Measurements from ENCODE around the gene AK2. TPM values are rescaled to one million over a fixed set of nuclear protein-coding genes. Genes with fewer than 3 reads are reported as not detected.

Gene AK2
- total RNA-seq, 1 donor from 2014 or later = 118 TPM

DNA sequence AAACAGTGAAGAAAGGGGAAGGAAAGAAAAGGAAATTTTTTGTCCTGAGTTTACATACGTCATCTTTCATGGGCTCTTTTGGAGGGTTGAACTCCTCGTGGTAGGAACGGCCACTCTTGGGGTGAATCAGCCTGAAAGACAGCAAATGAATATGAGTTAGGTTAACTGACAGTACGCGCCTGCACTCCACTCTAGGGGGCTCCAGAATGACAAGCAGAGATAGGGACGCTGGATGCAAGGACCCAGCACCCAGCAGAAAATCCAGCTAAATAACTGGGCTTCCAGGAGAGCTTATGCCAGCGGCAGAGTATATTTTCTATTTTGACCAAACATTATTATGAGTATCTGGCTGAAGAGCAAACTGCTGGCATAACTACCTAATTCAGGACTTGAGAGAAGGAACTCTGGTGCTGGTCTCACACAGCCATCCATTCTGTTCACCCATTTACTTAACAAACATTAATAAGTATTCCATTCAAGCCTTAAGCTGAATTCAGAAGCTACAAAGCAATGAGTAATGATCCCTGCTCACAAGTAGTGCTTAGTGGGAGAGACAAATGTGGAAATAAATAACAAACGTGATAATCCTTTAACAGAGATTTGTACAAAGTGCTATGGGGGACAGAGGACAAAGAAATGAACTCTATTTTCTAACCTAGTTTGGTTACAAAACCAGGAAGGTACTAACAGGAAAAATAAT lies 22.1 kb downstream of the AK2 start:
- H3K9me3 ChIP-seq = no peaks in the 10 kb centered on the region
- H3K27me3 ChIP-seq = no peaks in the 10 kb centered on the region
- DNase-seq (ENCODE audit: extremely low spot score in 2 of 2) = no peak
- no peak overlapping the region for H3K4me3 ChIP-seq
- H3K27ac ChIP-seq = no peak overlapping the region
- intact Hi-C loops (cut with DNase I) = no loop called here
- peaks cover 0 to 36% of the 10 kb centered on the region in 2 donors for H3K36me3 ChIP-seq
- peaks cover 16% of the 10 kb centered on the region for H3K4me1 ChIP-seq
- TF ChIP-seq CTCF (IDR thresholded peaks at IDR 0.05) = no peak
- no peak for TF ChIP-seq POLR2AphosphoS5 (IDR thresholded peaks at IDR 0.05; ENCODE audit: insufficient read depth in 1 of 2, low read depth in 1 of 2)
- TF ChIP-seq POLR2A (IDR thresholded peaks at IDR 0.05) = no peak

DNA sequence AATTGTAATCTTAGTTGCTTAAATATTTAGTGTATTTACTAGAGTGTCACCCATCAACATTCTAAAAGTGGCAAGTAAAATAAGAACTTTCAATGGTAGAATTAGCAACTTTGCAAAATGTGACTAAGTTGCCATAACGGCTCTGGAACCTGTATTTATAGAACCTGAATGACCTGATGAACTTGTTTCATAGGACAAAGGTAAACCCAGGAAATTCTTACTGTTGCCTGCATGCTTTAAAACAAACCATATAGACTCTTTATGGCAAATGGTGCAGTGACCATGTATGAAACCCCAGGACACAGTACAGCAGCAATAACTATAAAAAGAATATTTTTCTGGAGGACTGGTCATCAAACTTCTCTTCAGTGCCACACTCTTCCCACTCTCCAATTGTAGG lies 22.9 kb downstream of the AK2 start:
- intact Hi-C loops (cut with DNase I) = no loop called here
- Histone ChIP-seq H3K9me3 (no peaks in the 10 kb centered on the region), H3K4me3 (no peak overlapping the region), H3K36me3 (peaks cover 0 to 40% of the 10 kb centered on the region in 2 donors), H3K4me1 (peaks cover 22% of the 10 kb centered on the region), H3K27ac (no peak overlapping the region), H3K27me3 (no peaks in the 10 kb centered on the region)
- no peak for DNase-seq (ENCODE audit: extremely low spot score in 2 of 2)
- TF ChIP-seq POLR2AphosphoS5 (IDR thresholded peaks at IDR 0.05; ENCODE audit: insufficient read depth in 1 of 2, low read depth in 1 of 2) = no peak

- TF ChIP-seq CTCF (IDR thresholded peaks at IDR 0.05) (no peak), POLR2A (IDR thresholded peaks at IDR 0.05) (no peak), POLR2AphosphoS5 (IDR thresholded peaks at IDR 0.05; ENCODE audit: insufficient read depth in 1 of 2, low read depth in 1 of 2) (no peak)
- H3K4me1 ChIP-seq = peaks cover 34% of the 10 kb centered on the region
- H3K4me3 ChIP-seq = no peak overlapping the region
- H3K27ac ChIP-seq = peak overlapping the region; percentile 72
- H3K9me3 ChIP-seq = no peaks in the 10 kb centered on the region
- intact Hi-C loops (cut with DNase I) = no loop called here
- no peak for DNase-seq (ENCODE audit: extremely low spot score in 2 of 2)
- H3K27me3 ChIP-seq = no peaks in the 10 kb centered on the region
- peaks cover 0 to 33% of the 10 kb centered on the region in 2 donors for H3K36me3 ChIP-seq
These were observed 24.5 kb downstream of the AK2 start for GRCh38 chr1:33012165-33012564.

- Histone ChIP-seq H3K27me3 (no peaks in the 10 kb centered on the region), H3K27ac (peak overlapping the region; percentile 72), H3K4me3 (no peak overlapping the region), H3K4me1 (peaks cover 40% of the 10 kb centered on the region), H3K36me3 (peaks cover 0 to 33% of the 10 kb centered on the region in 2 donors), H3K9me3 (no peaks in the 10 kb centered on the region)
- TF ChIP-seq CTCF (IDR thresholded peaks at IDR 0.05) = no peak
- TF ChIP-seq POLR2A (IDR thresholded peaks at IDR 0.05) = no peak
- peak in 1 of 2 donors; percentile 91 for TF ChIP-seq POLR2AphosphoS5 (IDR thresholded peaks at IDR 0.05; ENCODE audit: insufficient read depth in 1 of 2, low read depth in 1 of 2)
- DNase-seq (ENCODE audit: extremely low spot score in 2 of 2) = no peak
- intact Hi-C loops (cut with DNase I) = no loop called here
These were observed 25.6 kb downstream of the AK2 start for GRCh38 chr1:33010932-33011731.

DNA sequence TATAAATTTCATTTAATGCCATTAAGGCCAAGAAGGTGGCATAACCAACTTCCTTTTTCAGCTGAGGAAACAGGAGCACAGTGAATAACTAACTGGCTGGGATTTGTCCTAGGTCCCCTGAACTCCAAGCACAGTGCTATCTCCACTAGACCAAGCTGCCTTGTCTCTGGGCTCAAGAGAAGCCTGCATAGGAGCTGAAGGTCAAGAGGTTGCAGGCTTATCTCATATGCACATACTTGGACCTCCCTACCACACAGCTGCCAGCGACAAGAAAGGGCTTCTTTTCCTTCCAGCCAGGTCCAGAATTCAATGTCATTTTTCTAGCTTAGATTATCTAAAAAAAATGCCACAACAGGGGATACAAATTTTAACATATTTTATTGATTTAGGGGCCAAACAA lies 27.1 kb downstream of the AK2 start:
- Histone ChIP-seq H3K4me3 (no peak overlapping the region), H3K27me3 (no peaks in the 10 kb centered on the region), H3K4me1 (peaks cover 55% of the 10 kb centered on the region), H3K36me3 (peaks cover 0 to 31% of the 10 kb centered on the region in 2 donors), H3K27ac (no peak overlapping the region), H3K9me3 (no peaks in the 10 kb centered on the region)
- peak in 1 of 2 donors; percentile 69 for DNase-seq (ENCODE audit: extremely low spot score in 2 of 2)
- TF ChIP-seq POLR2AphosphoS5 (IDR thresholded peaks at IDR 0.05; ENCODE audit: insufficient read depth in 1 of 2, low read depth in 1 of 2) (no peak), CTCF (IDR thresholded peaks at IDR 0.05) (no peak), POLR2A (IDR thresholded peaks at IDR 0.05) (no peak)
- intact Hi-C loops (cut with DNase I) = loop anchor here (10.0 kb wide), 1 partner anchor 75 kb away; no protein-coding TSS in a partner anchor
